ENCODE results near the gene CLDND2. TPM values are rescaled to one million over a fixed set of nuclear protein-coding genes. Genes with fewer than 3 reads are reported as not detected.

CLDND2 gene
- total and polyA plus RNA-seq, 2 donors (not counting 1 experiment from before 2014, with no cell fraction given): not detected

- Histone ChIP-seq H3K4me1 (ENCODE audit: control insufficient read depth, extremely low read depth, insufficient read depth, low read length) (no peaks in the 10 kb centered on the region), H3K9me3 (ENCODE audit: control insufficient read depth, insufficient read depth, low read depth, low read length) (no peaks in the 10 kb centered on the region), H3K79me2 (ENCODE audit: control insufficient read depth, insufficient read depth, low read length) (no peaks in the 10 kb centered on the region), H3K9ac (ENCODE audit: insufficient read depth, low read length) (no peak overlapping the region), H3K27me3 (ENCODE audit: control insufficient read depth, insufficient read depth, low read length) (no peaks in the 10 kb centered on the region), H3K4me2 (ENCODE audit: extremely low read depth, insufficient read depth, low read length) (no peak overlapping the region), H3K36me3 (ENCODE audit: control insufficient read depth, insufficient read depth, low read length) (peaks cover 4% of the 10 kb centered on the region), H4K20me1 (ENCODE audit: control insufficient read depth, extremely low read depth, insufficient read depth, low read length) (no peaks in the 10 kb centered on the region), H3K4me3 (replicated peaks in 1 of 4; ENCODE audit: control extremely low read depth in 1 of 4, insufficient read depth in 1 of 4, low read depth in 3 of 4, low read length in 4 of 4) (no peak overlapping the region), H3K27ac (ENCODE audit: insufficient read depth, low read length) (no peak overlapping the region), H2AFZ (ENCODE audit: low read length) (no peak overlapping the region)
- TF ChIP-seq EZH2 (IDR thresholded peaks at IDR 0.05; ENCODE audit: low read length, missing control alignments) (no peak), CTCF (conservative IDR thresholded peaks at IDR 0.05 in 1 of 2, IDR thresholded peaks at IDR 0.05 in 1 of 2; ENCODE audit: low read depth in 1 of 2, low read length in 2 of 2) (no peak)
- peak; percentile 13 to 56 for DNase-seq (ENCODE audit: low read depth in 2 of 2)
Observed at GRCh38 chr19:51354742-51355148, 14.1 kb downstream of the CLDND2 start.

- H4K20me1 ChIP-seq (ENCODE audit: control insufficient read depth, extremely low read depth, insufficient read depth, low read length): no peaks in the 10 kb centered on the region
- no peak overlapping the region for H3K9ac ChIP-seq (ENCODE audit: insufficient read depth, low read length)
- TF ChIP-seq EZH2 (IDR thresholded peaks at IDR 0.05; ENCODE audit: low read length, missing control alignments): no peak
- no peak overlapping the region for H3K4me2 ChIP-seq (ENCODE audit: extremely low read depth, insufficient read depth, low read length)
- H3K36me3 ChIP-seq (ENCODE audit: control insufficient read depth, insufficient read depth, low read length): peaks cover 4% of the 10 kb centered on the region
- H3K4me1 ChIP-seq (ENCODE audit: control insufficient read depth, extremely low read depth, insufficient read depth, low read length): no peaks in the 10 kb centered on the region
- no peak for DNase-seq (ENCODE audit: low read depth in 2 of 2)
- no peak overlapping the region for H2AFZ ChIP-seq (ENCODE audit: low read length)
- no peak overlapping the region for H3K27ac ChIP-seq (ENCODE audit: insufficient read depth, low read length)
- no peaks in the 10 kb centered on the region for H3K79me2 ChIP-seq (ENCODE audit: control insufficient read depth, insufficient read depth, low read length)
- H3K4me3 ChIP-seq (replicated peaks in 1 of 4; ENCODE audit: control extremely low read depth in 1 of 4, insufficient read depth in 1 of 4, low read depth in 3 of 4, low read length in 4 of 4): no peak overlapping the region
- H3K27me3 ChIP-seq (ENCODE audit: control insufficient read depth, insufficient read depth, low read length): no peaks in the 10 kb centered on the region
- H3K9me3 ChIP-seq (ENCODE audit: control insufficient read depth, insufficient read depth, low read depth, low read length): no peaks in the 10 kb centered on the region
Observed at GRCh38 chr19:51354103-51354741, 14.6 kb downstream of the CLDND2 start.

- H3K79me2 ChIP-seq (ENCODE audit: control insufficient read depth, insufficient read depth, low read length): no peaks in the 10 kb centered on the region
- no peak overlapping the region for H3K4me3 ChIP-seq (replicated peaks in 1 of 4; ENCODE audit: control extremely low read depth in 1 of 4, insufficient read depth in 1 of 4, low read depth in 3 of 4, low read length in 4 of 4)
- peaks cover 4% of the 10 kb centered on the region for H3K36me3 ChIP-seq (ENCODE audit: control insufficient read depth, insufficient read depth, low read length)
- no peaks in the 10 kb centered on the region for H3K9me3 ChIP-seq (ENCODE audit: control insufficient read depth, insufficient read depth, low read depth, low read length)
- no peak overlapping the region for H2AFZ ChIP-seq (ENCODE audit: low read length)
- H3K9ac ChIP-seq (ENCODE audit: insufficient read depth, low read length): no peak overlapping the region
- DNase-seq (ENCODE audit: low read depth in 2 of 2): no peak
- H3K4me1 ChIP-seq (ENCODE audit: control insufficient read depth, extremely low read depth, insufficient read depth, low read length): no peaks in the 10 kb centered on the region
- TF ChIP-seq CTCF (conservative IDR thresholded peaks at IDR 0.05 in 1 of 2, IDR thresholded peaks at IDR 0.05 in 1 of 2; ENCODE audit: low read depth in 1 of 2, low read length in 2 of 2) (no peak), EZH2 (IDR thresholded peaks at IDR 0.05; ENCODE audit: low read length, missing control alignments) (no peak)
- H3K27ac ChIP-seq (ENCODE audit: insufficient read depth, low read length): no peak overlapping the region
- H3K27me3 ChIP-seq (ENCODE audit: control insufficient read depth, insufficient read depth, low read length): no peaks in the 10 kb centered on the region
- H3K4me2 ChIP-seq (ENCODE audit: extremely low read depth, insufficient read depth, low read length): no peak overlapping the region
- H4K20me1 ChIP-seq (ENCODE audit: control insufficient read depth, extremely low read depth, insufficient read depth, low read length): no peaks in the 10 kb centered on the region
Observed at GRCh38 chr19:51352783-51353360, 15.9 kb downstream of the CLDND2 start.

Data from fibroblast of lung (primary cell).